ENCODE measurements around the gene GIMAP8.

DNA sequence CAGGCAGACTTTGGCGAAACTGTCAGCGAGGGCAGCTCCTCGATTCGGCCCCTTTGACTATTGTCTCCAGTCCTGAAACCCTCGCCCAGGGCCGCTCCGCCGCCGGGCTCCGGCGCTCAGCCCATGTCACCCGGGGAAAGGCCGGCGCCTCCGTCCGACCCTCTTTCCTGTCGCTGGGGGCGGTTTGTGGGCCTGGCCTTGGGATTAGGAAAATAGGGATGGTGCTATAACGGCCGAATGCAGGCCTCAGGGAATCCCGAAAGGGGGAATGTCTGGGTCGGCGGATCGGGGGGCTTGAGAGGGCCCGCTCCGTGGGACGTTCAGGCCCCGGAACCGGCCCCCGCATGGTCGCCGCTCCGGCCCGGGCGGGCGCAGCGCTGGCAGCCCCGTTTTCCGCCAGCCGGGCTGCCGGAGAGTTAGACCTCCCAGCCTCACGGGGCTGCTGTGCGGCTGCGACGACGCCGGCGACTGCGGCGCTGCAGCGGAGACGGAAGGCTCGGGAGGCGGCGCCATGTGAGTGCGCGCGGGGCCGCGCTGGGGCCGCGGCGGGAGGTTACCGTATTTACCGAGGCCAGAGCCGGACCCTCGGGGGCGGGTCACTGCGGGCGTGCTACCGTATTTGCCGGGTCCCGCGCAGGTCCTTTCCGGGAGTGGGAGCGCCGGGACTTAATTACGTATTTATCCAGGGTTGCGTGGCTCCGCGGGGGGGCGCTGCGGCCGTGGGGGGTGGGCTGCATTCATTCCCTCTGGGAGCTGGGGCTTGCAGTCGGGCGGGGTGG lies 45.4 kb upstream of the GIMAP8 start:
- TF ChIP-seq, protein P1, sequence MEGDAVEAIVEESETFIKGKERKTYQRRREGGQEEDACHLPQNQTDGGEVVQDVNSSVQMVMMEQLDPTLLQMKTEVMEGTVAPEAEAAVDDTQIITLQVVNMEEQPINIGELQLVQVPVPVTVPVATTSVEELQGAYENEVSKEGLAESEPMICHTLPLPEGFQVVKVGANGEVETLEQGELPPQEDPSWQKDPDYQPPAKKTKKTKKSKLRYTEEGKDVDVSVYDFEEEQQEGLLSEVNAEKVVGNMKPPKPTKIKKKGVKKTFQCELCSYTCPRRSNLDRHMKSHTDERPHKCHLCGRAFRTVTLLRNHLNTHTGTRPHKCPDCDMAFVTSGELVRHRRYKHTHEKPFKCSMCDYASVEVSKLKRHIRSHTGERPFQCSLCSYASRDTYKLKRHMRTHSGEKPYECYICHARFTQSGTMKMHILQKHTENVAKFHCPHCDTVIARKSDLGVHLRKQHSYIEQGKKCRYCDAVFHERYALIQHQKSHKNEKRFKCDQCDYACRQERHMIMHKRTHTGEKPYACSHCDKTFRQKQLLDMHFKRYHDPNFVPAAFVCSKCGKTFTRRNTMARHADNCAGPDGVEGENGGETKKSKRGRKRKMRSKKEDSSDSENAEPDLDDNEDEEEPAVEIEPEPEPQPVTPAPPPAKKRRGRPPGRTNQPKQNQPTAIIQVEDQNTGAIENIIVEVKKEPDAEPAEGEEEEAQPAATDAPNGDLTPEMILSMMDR (IDR thresholded peaks at IDR 0.05), result peak in 3 of 6 experiments; percentile 3 to 28 (median 20)
- TF ChIP-seq POLR2A (IDR thresholded peaks at IDR 0.05), result peak; percentile 22 to 82
